NT2/D1 (cell line): ENCODE data around the gene WDR62.

Experiments used
- SUZ12 ChIP-seq: IDR thresholded peaks from 2 replicates; pipeline ENCODE4 v1.6.1; 2011; ENCODE audit not compliant: insufficient read length, insufficient read depth; ENCODE audit errors: extremely low read depth
- YY1 ChIP-seq: IDR thresholded peaks from 2 replicates; pipeline ENCODE4 v1.6.1; 2011; ENCODE audit not compliant: insufficient read length, insufficient read depth
- ZNF274 ChIP-seq: IDR thresholded peaks from 2 replicates; pipeline ENCODE4 v1.6.1; 2011; ENCODE audit warnings: mild to moderate bottlenecking, low read depth, low read length

- TF ChIP-seq YY1 = no peak
- TF ChIP-seq ZNF274 = no peak
- no peak for TF ChIP-seq SUZ12
Measured at GRCh38 chr19:36089847-36090246, 35.1 kb downstream of the WDR62 start.
